ENCODE results near the gene NLK. TPM values are rescaled to one million over a fixed set of nuclear protein-coding genes. Genes with fewer than 3 reads are reported as not detected.
"Not testable (repeated sequence)": the region's sequence is repeated elsewhere in the genome, so short reads cannot be mapped to it uniquely, and the experiment has no call there.

The NLK gene
- total RNA-seq, 1 donor from 2014 or later: 23.8 TPM

- Histone ChIP-seq H3K27me3 (ENCODE audit: low read depth) (no peaks in the 10 kb centered on the region), H3K36me3 (no peaks in the 10 kb centered on the region), H3K9me3 (peaks cover 11% of the 10 kb centered on the region), H3K27ac (no peak overlapping the region), H3K4me1 (peaks cover 5% of the 10 kb centered on the region), H3K4me3 (no peak overlapping the region)
- intact Hi-C loops (cut with DNase I): no loop called here
- ATAC-seq (no peak), DNase-seq (no peak)
- no peak for TF ChIP-seq CTCF (IDR thresholded peaks at IDR 0.05)
Measured at GRCh38 chr17:28071891-28072606, 29.6 kb downstream of the NLK start.

GRCh38 chr17:28072936-28073533 is 30.6 kb downstream of the NLK start:
- no peaks in the 10 kb centered on the region for H3K36me3 ChIP-seq
- no peaks in the 10 kb centered on the region for H3K27me3 ChIP-seq (ENCODE audit: low read depth)
- no peak overlapping the region for H3K27ac ChIP-seq
- peaks cover 11% of the 10 kb centered on the region for H3K9me3 ChIP-seq
- ATAC-seq: no peak
- no peak overlapping the region for H3K4me3 ChIP-seq
- H3K4me1 ChIP-seq: peaks cover 5% of the 10 kb centered on the region
- no peak for DNase-seq
- TF ChIP-seq CTCF (IDR thresholded peaks at IDR 0.05): no peak
- intact Hi-C loops (cut with DNase I): no loop called here

- Histone ChIP-seq H3K27ac (no peak overlapping the region), H3K9me3 (peaks cover 11% of the 10 kb centered on the region), H3K4me1 (peaks cover 8% of the 10 kb centered on the region), H3K27me3 (ENCODE audit: low read depth) (no peaks in the 10 kb centered on the region), H3K36me3 (no peaks in the 10 kb centered on the region), H3K4me3 (no peak overlapping the region)
- ATAC-seq (no peak), DNase-seq (no peak)
- intact Hi-C loops (cut with DNase I): no loop called here
- TF ChIP-seq CTCF (IDR thresholded peaks at IDR 0.05): no peak
Measured at GRCh38 chr17:28074010-28074409, 31.5 kb downstream of the NLK start.

GRCh38 chr17:28076144-28076543 is 33.7 kb downstream of the NLK start:
- H3K4me1 ChIP-seq: peaks cover 17% of the 10 kb centered on the region
- H3K4me3 ChIP-seq: no peak overlapping the region
- no peaks in the 10 kb centered on the region for H3K27me3 ChIP-seq (ENCODE audit: low read depth)
- DNase-seq (no peak), ATAC-seq (no peak)
- H3K9me3 ChIP-seq: peaks cover 6% of the 10 kb centered on the region
- no peak for TF ChIP-seq CTCF (IDR thresholded peaks at IDR 0.05)
- H3K36me3 ChIP-seq: no peaks in the 10 kb centered on the region
- no peak overlapping the region for H3K27ac ChIP-seq
- intact Hi-C loops (cut with DNase I): no loop called here

GRCh38 chr17:28077140-28077539 is 34.7 kb downstream of the NLK start:
- H3K4me3 ChIP-seq; ATAC-seq; H3K27me3 ChIP-seq (ENCODE audit: low read depth); H3K9me3 ChIP-seq; H3K27ac ChIP-seq; DNase-seq; intact Hi-C loops (cut with DNase I); H3K36me3 ChIP-seq: not testable (repeated sequence)
- peaks cover 20% of the 10 kb centered on the region for H3K4me1 ChIP-seq

Measured in lower lobe of right lung (tissue), 2 donors.